ENCODE results near the gene PPDPF.
"Not testable (repeated sequence)": the region's sequence is repeated elsewhere in the genome, so short reads cannot be mapped to it uniquely, and the experiment has no call there.

The PPDPF gene, protein sequence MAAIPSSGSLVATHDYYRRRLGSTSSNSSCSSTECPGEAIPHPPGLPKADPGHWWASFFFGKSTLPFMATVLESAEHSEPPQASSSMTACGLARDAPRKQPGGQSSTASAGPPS

DNA sequence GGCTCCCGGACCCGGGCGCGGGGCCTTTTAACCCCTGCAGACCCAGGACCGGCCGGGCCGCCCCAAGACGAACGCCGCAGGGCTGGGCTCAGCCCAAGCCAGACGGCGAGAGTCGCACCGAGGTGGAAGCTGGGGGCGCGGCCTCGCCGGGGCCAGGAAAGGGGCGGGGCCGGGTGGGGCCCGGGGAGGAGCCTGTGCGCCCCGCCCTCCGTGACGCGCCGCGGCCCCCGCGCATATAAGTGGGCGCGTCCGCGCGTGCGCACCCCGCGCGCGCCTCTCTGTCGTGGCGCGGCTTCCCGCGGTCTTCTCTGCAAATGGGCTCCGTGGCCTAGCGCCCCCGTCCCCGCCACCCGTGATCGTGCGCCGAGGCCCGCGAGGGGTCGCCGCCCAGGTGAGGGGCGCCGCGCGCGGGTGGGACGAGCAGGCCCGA is at the start of gene PPDPF:
PPDPF (plus strand) TSS at position 262 of the 430 bp plus-strand sequence. CDS start 544 bp downstream, outside the sequence.
- DNase-seq (ENCODE audit: insufficient read length, low spot score) (peak; percentile 97), FAIRE-seq (peak; percentile 76)

DNA sequence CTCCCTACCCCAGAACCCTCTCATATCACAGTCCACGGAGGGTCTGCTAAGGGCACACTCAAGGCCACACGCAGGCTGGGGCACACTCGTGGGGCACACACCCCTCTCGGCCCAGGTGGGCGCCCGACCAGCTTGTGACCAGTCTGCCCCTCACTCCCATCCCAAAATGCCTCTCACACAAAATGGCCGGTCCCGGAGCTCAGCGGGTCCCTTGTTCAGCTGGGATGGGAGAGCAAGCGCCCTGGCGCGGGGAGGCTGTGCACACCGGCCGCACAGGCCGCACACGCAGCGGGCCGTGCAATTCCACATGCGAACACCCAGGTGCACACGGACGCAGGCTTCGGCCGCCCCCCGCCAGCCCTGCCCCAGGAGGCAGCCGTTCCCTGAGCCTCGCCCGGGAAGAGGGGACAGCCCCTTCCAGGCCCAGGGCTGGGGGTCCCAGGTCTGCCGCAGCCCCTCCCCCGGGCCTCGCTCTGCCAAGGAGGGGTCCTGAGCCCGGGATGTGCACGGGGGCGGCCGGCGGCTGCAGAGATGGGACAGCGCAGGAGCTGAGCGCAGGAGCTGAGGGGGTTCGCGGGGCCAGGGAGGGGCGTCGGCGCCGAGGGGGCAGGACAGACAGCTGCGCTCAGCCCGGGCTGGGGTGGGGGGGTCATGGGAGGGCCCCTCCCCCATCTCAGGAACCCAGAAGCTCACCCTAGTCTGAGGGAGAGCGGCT is 49.4 kb upstream of the PPDPF start:
- DNase-seq (ENCODE audit: insufficient read length, low spot score) (no peak), FAIRE-seq (no peak)

DNA sequence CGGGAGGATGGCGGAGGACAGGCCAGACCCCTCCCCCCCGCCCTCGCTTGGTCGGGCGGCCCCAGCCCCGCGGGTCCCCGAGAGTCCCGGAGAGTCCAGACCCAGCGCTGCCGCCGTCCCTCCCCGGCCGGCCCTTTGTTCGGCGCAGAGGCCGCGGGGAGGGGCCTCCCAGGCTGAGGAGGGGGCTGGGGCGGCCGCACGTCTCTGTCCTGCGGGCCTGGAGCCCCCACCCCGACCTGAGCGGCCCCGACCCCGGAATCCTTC is 48.9 kb upstream of the PPDPF start:
- FAIRE-seq, result no peak
- no peak for DNase-seq (ENCODE audit: insufficient read length, low spot score)

DNA sequence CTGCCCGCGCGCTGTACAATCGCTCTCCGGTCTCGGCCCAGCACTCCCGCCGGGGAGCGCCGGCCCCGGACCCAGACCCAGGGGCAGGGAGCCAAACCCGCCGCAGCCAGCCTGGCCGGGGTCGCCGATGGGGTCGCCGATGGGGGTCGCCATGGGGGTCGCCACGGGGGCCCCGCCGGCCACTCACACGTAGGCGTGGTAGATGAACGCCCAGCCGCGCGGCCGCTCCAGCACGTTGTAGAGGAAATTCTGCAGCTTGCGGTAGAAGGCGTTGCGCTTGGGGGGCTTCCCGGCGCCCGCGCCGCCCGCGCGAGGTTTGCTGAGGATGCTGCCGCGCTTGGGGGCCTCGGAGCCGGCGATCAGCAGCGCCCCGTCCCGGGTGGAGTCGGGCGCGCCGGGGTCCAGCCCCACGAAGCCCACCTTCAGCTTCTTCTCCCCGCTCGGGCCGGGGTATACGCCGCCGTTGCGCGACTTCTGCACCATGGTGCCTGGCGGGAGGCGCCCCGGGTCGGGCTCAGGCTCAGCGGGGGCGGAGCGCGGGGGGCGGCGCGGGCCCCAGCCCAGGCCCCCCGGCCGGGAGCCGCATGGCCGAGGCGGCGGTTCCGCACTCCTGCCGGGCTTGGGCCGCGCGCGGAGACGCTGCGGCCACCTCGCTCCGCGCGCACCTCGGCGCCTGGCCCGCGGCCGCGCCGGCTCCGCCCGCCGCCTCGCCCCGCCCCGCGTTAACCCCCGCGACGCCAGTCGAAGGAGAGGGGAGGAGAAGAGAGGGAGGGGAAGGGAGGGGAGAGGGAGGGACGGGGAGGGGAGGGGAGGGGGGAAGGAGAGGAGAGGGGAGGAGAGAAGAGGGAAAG is 48.4 kb upstream of the PPDPF start, which contains the start of gene KCNQ2:
KCNQ2 (minus strand) TSS at position 675 of the 851 bp plus-strand sequence; CDS start at position 483, 192 bp downstream.
- FAIRE-seq, result no peak
- DNase-seq (ENCODE audit: insufficient read length, low spot score), result no peak

DNA sequence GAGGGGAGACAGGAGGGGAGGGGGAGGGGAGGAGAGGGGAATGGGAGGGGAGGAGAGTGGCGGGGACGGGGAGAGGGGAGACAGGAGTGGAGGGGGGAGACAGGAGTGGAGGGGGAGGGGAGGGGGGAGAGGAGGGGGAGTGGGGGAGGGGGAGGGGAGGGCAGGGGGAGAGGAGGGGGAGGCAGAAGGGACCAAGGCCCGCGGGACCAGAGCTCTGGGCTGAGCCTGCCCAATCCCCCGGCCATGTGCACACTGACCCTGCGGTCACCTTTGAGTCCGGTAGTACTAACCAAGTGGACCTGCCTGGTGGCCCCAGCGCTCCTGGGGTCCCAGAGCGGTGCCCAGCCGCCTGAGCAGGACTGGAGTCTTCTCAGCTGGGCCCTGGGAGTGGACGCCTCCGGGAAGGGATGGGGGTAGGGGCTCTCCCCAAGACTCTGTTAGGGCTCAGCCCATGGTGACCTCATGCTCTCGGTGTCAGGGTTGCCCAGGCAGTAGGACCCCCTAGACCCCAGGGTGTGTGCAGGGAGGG is 47.6 kb upstream of the PPDPF start:
- DNase-seq (ENCODE audit: insufficient read length, low spot score) (no peak), FAIRE-seq (no peak)

DNA sequence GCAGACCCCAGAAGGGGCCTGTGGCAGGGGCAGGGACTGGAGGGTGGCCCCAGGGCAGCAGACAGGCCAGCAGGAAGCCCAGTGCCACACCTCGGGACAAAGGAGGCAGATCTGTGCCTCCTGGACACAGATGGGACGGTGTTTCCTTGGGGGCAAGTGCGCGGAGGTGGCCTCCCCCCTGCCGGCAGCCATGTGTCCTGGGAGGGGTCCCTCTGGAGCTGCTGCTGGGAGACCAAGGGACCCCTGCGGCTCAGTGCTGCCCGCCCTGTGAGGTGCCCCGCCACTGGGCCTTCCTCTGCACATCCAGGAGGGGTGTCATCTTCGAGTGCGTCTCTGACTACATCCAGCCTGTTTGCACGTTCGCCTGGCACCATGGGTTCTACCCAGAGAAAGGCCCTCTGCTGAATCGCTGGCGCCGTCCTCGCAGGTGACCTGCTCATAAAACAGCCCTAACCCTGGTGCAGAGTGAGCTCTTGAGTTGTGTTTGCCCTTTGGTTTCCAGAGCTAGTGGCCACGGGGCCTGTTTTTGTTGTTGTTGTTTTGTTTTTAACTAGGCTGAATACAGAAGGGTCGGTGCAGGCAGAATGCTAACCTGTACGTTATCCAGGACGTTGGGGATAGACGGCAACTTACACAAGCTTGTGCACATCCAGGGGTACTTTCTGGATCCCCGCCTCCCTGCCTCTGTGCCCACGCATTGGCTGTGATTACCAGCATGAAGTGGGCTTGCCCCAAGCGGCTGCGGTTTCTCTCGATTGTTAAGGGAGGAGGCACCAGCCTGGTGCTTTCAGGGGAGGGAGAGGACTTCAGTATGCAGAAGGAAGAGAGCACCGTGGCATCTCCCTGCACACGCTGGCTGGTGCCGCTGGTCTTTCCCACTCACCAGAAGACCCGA is 46.8 kb upstream of the PPDPF start:
- FAIRE-seq (no peak), DNase-seq (ENCODE audit: insufficient read length, low spot score) (no peak)

DNA sequence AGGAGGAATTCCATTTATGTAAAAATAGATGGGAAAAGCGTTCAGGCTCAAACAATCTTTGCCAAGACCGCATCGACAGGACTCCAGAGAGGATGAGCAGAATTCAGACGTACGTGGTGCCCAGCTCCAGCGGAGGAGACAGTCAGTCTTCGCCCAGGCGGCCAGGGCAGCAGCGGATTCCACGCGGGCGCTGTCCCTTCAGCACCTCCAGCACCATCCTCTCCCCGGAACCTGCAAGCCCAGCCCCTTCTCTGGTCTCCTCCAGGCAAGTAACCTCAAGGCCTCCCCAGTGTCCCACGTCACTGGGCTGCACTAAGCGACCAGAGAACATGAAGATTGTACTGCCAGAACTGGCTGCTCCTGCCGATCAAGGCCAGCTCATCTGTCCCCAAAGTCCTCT is 45.4 kb upstream of the PPDPF start:
- FAIRE-seq (no peak), DNase-seq (ENCODE audit: insufficient read length, low spot score) (no peak)

DNA sequence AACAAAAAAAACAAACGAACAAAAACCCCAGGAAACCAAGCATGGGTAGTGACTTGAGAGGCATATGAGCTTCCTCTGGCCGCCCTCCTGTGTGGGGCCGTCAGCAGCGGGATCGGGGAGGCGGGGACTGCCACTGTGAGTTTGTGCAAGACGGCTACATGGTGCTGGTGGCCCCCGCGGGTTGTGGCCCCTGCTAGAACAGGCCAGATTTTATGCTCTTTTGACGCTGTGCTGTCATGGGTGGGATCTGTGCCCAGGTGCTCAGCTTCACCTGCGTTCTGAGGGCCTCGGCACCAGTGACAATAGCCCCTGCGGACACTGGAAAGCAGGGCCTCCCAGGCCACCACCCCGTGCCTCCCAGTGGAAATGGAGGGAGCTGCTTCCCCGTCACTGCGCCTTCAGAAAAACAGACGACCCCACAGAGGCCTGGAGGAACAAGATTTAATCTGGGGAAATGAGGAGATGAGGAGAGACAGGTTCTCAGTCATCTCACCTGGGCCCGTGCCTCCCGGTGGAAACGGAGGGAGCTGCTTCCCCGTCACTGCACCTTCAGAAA is 43.4 kb upstream of the PPDPF start:
- no peak for DNase-seq (ENCODE audit: insufficient read length, low spot score)
- no peak for FAIRE-seq

DNA sequence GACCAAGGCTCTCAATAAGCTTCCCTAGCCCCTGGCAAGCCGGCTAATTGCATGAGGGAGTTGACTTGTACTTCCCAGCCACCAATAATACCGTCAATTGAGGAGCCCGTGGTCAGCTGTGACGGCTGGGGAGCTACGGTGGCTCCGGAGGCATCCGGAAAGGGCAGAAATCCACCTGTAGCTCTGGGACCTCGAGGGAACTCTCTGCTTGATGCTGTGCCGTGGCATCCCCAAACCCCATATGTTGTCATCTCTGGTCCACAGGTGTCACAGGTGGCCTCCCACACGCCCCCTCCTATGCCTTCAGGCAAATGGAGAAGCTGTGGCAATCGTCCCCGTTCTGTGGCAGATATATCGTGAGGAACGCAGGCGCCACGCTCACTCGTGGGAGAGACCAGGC is 42.6 kb upstream of the PPDPF start:
- FAIRE-seq, result no peak
- no peak for DNase-seq (ENCODE audit: insufficient read length, low spot score)

DNA sequence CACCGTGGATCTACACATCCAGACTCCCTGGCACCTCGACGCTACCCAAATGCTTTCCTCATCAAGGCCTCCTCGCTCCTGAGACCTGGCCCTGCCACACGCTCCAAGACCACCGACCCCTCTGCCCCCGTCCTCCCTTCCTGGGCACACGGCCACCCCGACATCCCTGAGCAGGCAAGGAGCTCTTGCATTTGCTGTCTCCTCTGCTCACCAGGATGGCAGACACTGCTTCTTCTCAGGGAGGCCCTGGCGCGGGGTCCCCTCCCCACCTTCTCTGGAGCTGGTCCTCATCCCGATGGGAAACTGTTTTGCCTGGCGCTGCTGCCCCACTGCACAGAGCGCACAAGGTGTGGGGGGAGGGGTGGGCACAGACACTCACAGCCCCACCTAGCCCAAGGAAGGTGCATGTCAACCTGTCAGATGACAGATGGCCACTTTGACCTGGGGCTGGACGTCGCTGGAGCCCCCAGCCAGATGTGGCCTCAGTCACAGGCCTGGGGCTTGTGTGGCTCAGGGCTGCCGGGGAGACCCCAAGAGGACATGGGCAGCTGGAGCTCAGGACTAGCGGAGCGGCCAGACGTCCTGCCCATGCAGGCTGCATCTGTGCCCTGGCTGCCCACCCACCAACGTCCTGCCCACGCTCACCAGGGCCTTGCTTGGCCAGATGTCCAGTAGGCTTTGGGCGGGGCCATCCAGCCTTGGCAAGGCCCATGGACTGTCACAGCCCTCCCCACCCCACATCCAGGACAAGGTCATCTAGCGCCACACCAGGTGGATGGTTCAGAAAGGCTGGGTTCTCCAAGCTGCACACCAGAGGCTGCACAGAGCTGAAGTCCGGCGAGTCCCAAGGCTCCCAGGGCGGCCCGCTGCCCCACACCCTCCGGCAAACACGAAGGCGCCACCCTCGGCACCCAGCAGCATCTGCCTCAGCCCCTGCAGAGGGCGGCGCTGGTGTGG is 41.9 kb upstream of the PPDPF start:
- DNase-seq (ENCODE audit: insufficient read length, low spot score) (no peak), FAIRE-seq (no peak)

DNA sequence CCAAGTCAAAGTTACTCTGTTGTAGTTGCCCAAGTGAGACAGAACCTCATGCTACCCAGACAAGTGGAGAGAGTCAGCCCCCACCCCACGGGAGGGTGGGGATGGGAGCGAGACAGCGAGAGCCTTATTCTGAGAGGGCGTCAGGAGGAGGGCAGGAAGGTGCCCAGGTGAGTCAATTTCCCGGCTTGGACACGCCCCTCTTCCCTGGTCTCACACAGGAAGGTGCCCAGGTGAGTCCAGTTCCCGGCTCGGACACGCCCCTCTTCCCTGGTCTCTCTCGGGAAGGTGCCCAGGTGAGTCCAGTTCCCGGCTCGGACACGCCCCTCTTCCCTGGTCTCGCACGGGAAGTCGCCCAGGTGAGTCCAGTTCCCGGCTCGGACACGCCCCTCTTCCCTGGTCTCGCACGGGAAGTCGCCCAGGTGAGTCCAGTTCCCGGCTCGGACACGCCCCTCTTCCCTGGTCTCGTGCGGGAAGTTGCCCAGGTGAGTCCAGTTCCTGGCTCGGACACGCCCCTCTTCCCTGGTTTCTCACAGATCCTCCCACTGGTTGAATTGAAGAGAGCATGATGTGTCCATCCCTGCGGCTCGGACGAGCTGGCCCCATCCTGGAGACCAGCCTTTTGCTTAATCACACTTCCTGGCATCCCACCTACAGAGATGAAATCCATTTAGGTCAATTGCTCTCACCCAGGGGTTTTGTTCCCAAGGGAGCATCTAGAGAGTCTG is 40.7 kb upstream of the PPDPF start:
- not testable (repeated sequence) for DNase-seq (ENCODE audit: insufficient read length, low spot score)

DNA sequence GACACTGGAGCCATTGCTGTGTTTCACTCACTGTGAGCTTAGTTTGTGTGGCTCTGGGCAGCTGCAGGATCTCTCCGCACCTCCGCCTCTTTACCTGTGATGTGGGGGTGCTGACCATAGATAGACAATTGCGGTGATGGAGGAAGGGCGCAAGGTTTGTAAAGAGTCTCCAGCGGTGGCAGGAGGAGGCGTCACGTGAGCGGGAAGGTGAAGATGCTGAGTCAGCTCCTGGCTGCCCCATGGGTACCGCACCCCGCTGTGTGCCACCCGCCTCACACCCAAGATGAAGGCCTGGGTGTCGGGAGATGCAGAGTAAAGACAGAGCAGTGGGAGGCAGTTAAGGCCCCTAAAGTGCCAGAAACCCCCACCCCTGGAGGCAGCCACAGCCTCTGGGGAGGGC is 39.1 kb upstream of the PPDPF start:
- DNase-seq (ENCODE audit: insufficient read length, low spot score), result no peak
- FAIRE-seq, result no peak

More for the DNA sequence above, 40.7 kb upstream of the PPDPF start:
- FAIRE-seq, result not testable (repeated sequence)

DNA sequence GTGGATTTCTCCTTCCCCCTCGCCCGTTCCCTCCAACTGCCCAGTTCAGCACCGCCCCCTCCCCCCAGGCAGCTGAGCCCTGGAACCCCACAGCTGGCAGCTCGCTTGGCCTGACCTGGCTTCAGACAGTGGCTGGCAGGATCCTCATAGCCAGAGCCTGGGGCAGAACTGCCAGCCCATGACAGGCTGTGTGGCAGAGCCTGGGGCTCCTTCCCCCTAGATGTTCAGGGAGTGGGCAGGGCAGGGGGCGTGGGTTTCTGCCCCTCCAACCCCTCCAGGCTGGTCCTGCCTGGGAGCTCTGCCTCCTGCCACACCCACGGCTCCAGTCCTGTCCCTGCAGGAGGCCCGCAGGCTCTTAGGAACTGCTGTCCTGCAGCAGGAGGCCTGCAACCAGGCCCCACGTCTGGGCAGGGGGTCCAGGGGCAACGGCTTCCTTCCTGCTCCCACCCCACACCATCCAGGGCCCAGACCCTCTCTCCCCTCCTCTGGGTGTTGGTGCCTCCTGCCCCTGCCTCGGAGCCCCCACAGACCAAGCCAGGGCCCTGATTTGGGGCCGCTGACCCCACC is 38.5 kb upstream of the PPDPF start:
- DNase-seq (ENCODE audit: insufficient read length, low spot score) (no peak), FAIRE-seq (no peak)

DNA sequence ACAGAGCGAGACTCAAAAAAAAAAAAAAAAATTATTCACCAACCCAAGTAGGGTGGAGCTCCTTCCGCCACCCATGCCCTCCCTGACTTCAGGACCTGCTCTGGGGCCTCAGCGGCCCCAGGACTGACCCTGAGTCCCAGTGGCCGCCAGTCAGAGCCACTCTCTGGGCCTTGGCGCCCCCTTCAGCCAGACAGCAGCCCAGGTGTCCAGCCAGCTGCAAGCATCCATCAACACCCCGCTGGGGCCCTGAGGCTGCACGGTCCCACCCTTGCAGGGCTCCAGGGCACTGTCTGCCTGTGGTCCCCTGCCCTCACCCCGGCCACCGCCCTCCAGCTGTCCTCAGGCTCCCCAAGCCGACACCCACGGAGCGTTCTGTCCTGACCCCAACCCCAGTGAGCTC is 36.7 kb upstream of the PPDPF start:
- FAIRE-seq, result no peak
- DNase-seq (ENCODE audit: insufficient read length, low spot score), result no peak

DNA sequence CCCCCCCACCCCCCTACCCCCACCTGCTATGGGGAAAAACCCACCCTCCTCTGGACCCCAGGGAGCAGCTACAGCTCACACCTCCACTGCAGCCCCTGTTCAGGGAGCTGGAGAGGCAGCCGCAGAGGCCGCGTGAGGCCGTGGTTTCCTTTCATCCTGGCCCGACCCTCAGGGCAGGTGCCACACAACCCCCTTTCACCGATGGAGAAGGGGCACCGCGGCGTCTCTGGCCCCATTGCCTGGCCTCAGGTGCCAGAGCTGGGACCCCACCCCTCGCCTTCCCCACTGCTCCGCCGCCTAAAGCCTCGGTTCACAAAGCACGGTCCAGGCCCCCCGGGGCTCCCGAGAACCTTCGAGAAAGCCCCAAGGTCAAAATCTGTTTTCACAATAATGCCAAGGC is 36.3 kb upstream of the PPDPF start:
- FAIRE-seq (no peak), DNase-seq (ENCODE audit: insufficient read length, low spot score) (no peak)

DNA sequence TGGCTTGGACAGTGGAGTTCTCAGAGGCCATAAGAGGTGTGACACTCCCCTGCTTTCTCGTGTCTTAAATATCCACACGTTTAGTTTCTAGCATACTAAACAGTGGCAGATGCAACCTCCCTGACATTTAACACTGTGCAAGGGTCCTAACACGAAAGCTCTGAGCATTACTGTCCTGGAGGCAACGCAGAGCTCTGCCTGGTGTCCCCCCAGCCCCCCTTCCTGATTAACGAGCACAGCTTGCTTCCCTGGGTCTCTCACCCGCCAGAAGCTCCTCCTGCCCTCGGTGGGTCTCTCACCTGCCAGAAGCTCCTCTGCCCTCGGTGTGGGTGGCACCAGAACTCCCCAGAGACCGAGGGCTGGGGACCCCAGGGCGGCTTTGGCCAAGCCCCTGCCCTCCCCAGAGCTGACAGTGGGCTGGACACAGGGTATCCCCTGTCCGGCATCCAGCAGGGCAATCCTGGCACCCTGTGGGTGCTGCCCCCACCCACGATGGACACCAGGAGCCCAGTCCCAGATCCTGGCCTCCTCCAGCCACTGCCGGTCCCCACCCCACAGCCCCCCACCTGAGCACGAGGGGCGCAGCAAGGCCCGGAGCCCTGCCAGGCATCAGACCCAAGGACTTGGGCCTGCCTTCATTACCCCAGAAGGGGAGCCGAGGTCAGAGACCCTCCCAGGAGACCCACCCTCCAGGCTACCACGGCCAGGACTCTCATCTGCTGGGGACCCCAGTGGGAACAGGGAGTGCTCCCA is 35.7 kb upstream of the PPDPF start:
- FAIRE-seq (no peak), DNase-seq (ENCODE audit: insufficient read length, low spot score) (no peak)

DNA sequence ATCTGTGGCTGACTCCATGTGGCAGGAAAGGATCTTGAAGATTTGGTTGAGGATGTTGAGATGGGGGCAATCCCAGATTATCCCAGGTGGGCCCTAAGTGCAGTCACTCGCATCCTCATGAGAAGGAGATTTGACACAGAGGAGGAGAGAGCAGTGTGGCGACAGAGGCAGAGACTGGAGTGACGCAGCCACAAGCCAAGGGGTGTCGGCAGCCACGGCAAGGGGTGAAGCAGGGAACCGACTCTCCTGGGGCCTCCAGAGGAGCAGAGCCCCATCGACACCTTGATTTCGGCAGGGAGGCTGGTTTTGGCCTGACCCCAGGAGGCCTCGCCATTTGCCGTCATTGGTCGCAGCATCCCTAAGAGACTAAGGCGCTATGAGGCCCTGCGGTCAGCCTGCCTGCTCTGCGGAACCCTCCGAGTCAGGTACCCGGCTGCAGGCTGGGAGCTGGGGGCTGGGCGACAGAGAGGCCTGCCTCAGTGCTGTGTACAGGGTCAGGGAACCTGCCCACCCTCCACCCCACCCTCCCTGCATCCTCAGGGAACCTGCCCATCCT is 34.2 kb upstream of the PPDPF start:
- FAIRE-seq (no peak), DNase-seq (ENCODE audit: insufficient read length, low spot score) (no peak)
